ENCODE data around the gene APPBP2. TPM values are rescaled to one million over a fixed set of nuclear protein-coding genes. Genes with fewer than 3 reads are reported as not detected.
"Not testable (repeated sequence)": the region's sequence is repeated elsewhere in the genome, so short reads cannot be mapped to it uniquely, and the experiment has no call there.

The APPBP2 gene
- total RNA-seq, 1 donor from 2014 or later: 46.8 TPM

- Mint-ChIP-seq H3K36me3 (ENCODE audit: unreplicated experiment) (peaks cover 17% of the 10 kb centered on the region), H3K4me1 (ENCODE audit: low read depth, unreplicated experiment) (no peaks in the 10 kb centered on the region), H3K27ac (ENCODE audit: unreplicated experiment) (no peak overlapping the region), H3K27me3 (ENCODE audit: unreplicated experiment) (peaks cover 2% of the 10 kb centered on the region), H3K4me3 (ENCODE audit: unreplicated experiment) (no peak overlapping the region), H3K9me3 (ENCODE audit: unreplicated experiment) (peaks cover 12% of the 10 kb centered on the region)
- no peak for TF ChIP-seq CTCF (IDR thresholded peaks at IDR 0.05; ENCODE audit: partially characterized antibody, unreplicated experiment)
- DNase-seq: no peak
Measured at GRCh38 chr17:60555786-60556185, 29.7 kb upstream of the APPBP2 start.

GRCh38 chr17:60554377-60554788, 28.3 kb upstream of the APPBP2 start:
- Mint-ChIP-seq H3K36me3 (ENCODE audit: unreplicated experiment) (peaks cover 17% of the 10 kb centered on the region), H3K4me1 (ENCODE audit: low read depth, unreplicated experiment) (no peaks in the 10 kb centered on the region), H3K27me3 (ENCODE audit: unreplicated experiment) (peaks cover 2% of the 10 kb centered on the region), H3K27ac (ENCODE audit: unreplicated experiment) (no peak overlapping the region), H3K4me3 (ENCODE audit: unreplicated experiment) (no peak overlapping the region), H3K9me3 (ENCODE audit: unreplicated experiment) (peaks cover 9% of the 10 kb centered on the region)
- TF ChIP-seq CTCF (IDR thresholded peaks at IDR 0.05; ENCODE audit: partially characterized antibody, unreplicated experiment): no peak
- DNase-seq: no peak

GRCh38 chr17:60552255-60552654, 26.2 kb upstream of the APPBP2 start:
- H3K4me3 Mint-ChIP-seq (ENCODE audit: unreplicated experiment); DNase-seq; H3K4me1 Mint-ChIP-seq (ENCODE audit: low read depth, unreplicated experiment); H3K27ac Mint-ChIP-seq (ENCODE audit: unreplicated experiment); H3K27me3 Mint-ChIP-seq (ENCODE audit: unreplicated experiment); H3K9me3 Mint-ChIP-seq (ENCODE audit: unreplicated experiment); H3K36me3 Mint-ChIP-seq (ENCODE audit: unreplicated experiment): not testable (repeated sequence)

GRCh38 chr17:60548990-60549389, 22.9 kb upstream of the APPBP2 start:
- Mint-ChIP-seq H3K36me3 (ENCODE audit: unreplicated experiment) (no peaks in the 10 kb centered on the region), H3K27me3 (ENCODE audit: unreplicated experiment) (peaks cover 2% of the 10 kb centered on the region), H3K4me3 (ENCODE audit: unreplicated experiment) (no peak overlapping the region), H3K4me1 (ENCODE audit: low read depth, unreplicated experiment) (no peaks in the 10 kb centered on the region), H3K9me3 (ENCODE audit: unreplicated experiment) (peaks cover 3% of the 10 kb centered on the region), H3K27ac (ENCODE audit: unreplicated experiment) (no peak overlapping the region)
- no peak for TF ChIP-seq CTCF (IDR thresholded peaks at IDR 0.05; ENCODE audit: partially characterized antibody, unreplicated experiment)
- no peak for DNase-seq

GRCh38 chr17:60545465-60546191, 19.6 kb upstream of the APPBP2 start:
- no peak for TF ChIP-seq CTCF (IDR thresholded peaks at IDR 0.05; ENCODE audit: partially characterized antibody, unreplicated experiment)
- H3K36me3 Mint-ChIP-seq (ENCODE audit: unreplicated experiment): no peaks in the 10 kb centered on the region
- no peaks in the 10 kb centered on the region for H3K27me3 Mint-ChIP-seq (ENCODE audit: unreplicated experiment)
- H3K4me3 Mint-ChIP-seq (ENCODE audit: unreplicated experiment): no peak overlapping the region
- no peak for DNase-seq
- H3K9me3 Mint-ChIP-seq (ENCODE audit: unreplicated experiment): no peaks in the 10 kb centered on the region
- H3K27ac Mint-ChIP-seq (ENCODE audit: unreplicated experiment): no peak overlapping the region
- no peaks in the 10 kb centered on the region for H3K4me1 Mint-ChIP-seq (ENCODE audit: low read depth, unreplicated experiment)

All from glutamatergic neuron (in vitro differentiated cells).